Right atrium auricular region (tissue), 2 donors: Measurements from ENCODE around the gene RAB25. TPM values are rescaled to one million over a fixed set of nuclear protein-coding genes. Genes with fewer than 3 reads are reported as not detected.

Experiments
- DNase-seq: peaks from one replicate; pipeline ENCODE4 v3.0.0-alpha.2; 2019; ENCODE audit warnings: low spot score
- H3K27ac ChIP-seq, 2 donors: fragments of 200-600 bp; sonication (generic); 1 replicate in 1 of 2; 2 replicates in 1 of 2; pipeline ENCODE4 v1.5.1; 2016 to 2019
- H3K27me3 ChIP-seq, 2 donors: fragments of 200-600 bp; sonication (generic); one replicate each; pipeline versions ENCODE4 v1.5.1 to v1.6.0; 2017 to 2019
- H3K36me3 ChIP-seq: fragments of 200-600 bp; sonication (generic); one replicate; pipeline ENCODE4 v1.5.1; 2016
- H3K4me1 ChIP-seq, 2 donors: fragments of 200-600 bp; sonication (generic); one replicate each; pipeline versions ENCODE4 v1.5.1 to v1.6.0; 2017 to 2019
- H3K4me3 ChIP-seq, 2 donors: fragments of 200-600 bp; sonication (generic); 1 replicate in 1 of 2; 2 replicates in 1 of 2; pipeline ENCODE4 v1.5.1; 2017 to 2019; ENCODE audit warnings: mild to moderate bottlenecking in 1 of 2, moderate library complexity in 1 of 2
- H3K9me3 ChIP-seq, 2 donors: fragments of 200-600 bp; sonication (generic); one replicate each; pipeline ENCODE4 v1.5.1; 2019
- CTCF ChIP-seq, 2 donors: fragments of 200-600 bp; sonication (generic); IDR thresholded peaks; one replicate each; pipeline ENCODE4 v1.5.1; 2019; ENCODE audit warnings: antibody characterized with exemption in 2 of 2
- total RNA-seq, 2 donors: library from RNA; depleted of rRNA; stranded (reverse); fragments of >200 nt; gene quantifications; one replicate each; pipeline ENCODE4 v1.1.0, GENCODE V29; 2016

RAB25 gene
- total RNA-seq, 2 donors from 2014 or later, result 0.98 TPM; not detected in 1

GRCh38 chr1:156056326-156056849 is 4.6 kb upstream of the RAB25 start:
- Histone ChIP-seq H3K36me3 (no peaks in the 10 kb centered on the region), H3K4me1 (peaks cover 0 to 23% of the 10 kb centered on the region in 2 donors), H3K27ac (no peak overlapping the region), H3K27me3 (no peaks in the 10 kb centered on the region), H3K9me3 (no peaks in the 10 kb centered on the region), H3K4me3 (no peak overlapping the region)
- DNase-seq, result no peak
- TF ChIP-seq CTCF (IDR thresholded peaks at IDR 0.05), result no peak

- H3K9me3 ChIP-seq, result no peaks in the 10 kb centered on the region
- H3K4me3 ChIP-seq, result no peak overlapping the region
- H3K27ac ChIP-seq, result no peak overlapping the region
- DNase-seq, result no peak
- H3K4me1 ChIP-seq, result no peaks in the 10 kb centered on the region
- no peaks in the 10 kb centered on the region for H3K27me3 ChIP-seq
- no peaks in the 10 kb centered on the region for H3K36me3 ChIP-seq
- TF ChIP-seq CTCF (IDR thresholded peaks at IDR 0.05), result no peak
These were observed 1.2 kb downstream of the RAB25 start for GRCh38 chr1:156062189-156062588.

- no peak for DNase-seq
- no peaks in the 10 kb centered on the region for H3K36me3 ChIP-seq
- no peak overlapping the region for H3K27ac ChIP-seq
- no peak overlapping the region for H3K4me3 ChIP-seq
- H3K27me3 ChIP-seq, result no peaks in the 10 kb centered on the region
- H3K4me1 ChIP-seq, result no peaks in the 10 kb centered on the region
- H3K9me3 ChIP-seq, result no peaks in the 10 kb centered on the region
- no peak for TF ChIP-seq CTCF (IDR thresholded peaks at IDR 0.05)
These were observed 3.0 kb downstream of the RAB25 start for GRCh38 chr1:156063997-156064285.

- H3K27ac ChIP-seq, result no peak overlapping the region
- H3K9me3 ChIP-seq, result no peaks in the 10 kb centered on the region
- no peaks in the 10 kb centered on the region for H3K4me1 ChIP-seq
- no peaks in the 10 kb centered on the region for H3K36me3 ChIP-seq
- no peak for DNase-seq
- H3K27me3 ChIP-seq, result no peaks in the 10 kb centered on the region
- no peak overlapping the region for H3K4me3 ChIP-seq
- TF ChIP-seq CTCF (IDR thresholded peaks at IDR 0.05), result no peak
These were observed 3.7 kb downstream of the RAB25 start for GRCh38 chr1:156064615-156065014.

- H3K27me3 ChIP-seq, result no peaks in the 10 kb centered on the region
- no peaks in the 10 kb centered on the region for H3K36me3 ChIP-seq
- no peaks in the 10 kb centered on the region for H3K9me3 ChIP-seq
- no peak for DNase-seq
- H3K27ac ChIP-seq, result no peak overlapping the region
- no peaks in the 10 kb centered on the region for H3K4me1 ChIP-seq
- H3K4me3 ChIP-seq, result no peak overlapping the region
- no peak for TF ChIP-seq CTCF (IDR thresholded peaks at IDR 0.05)
These were observed 4.3 kb downstream of the RAB25 start for GRCh38 chr1:156065212-156065611.

GRCh38 chr1:156065871-156066270 is 4.9 kb downstream of the RAB25 start:
- Histone ChIP-seq H3K27me3 (no peaks in the 10 kb centered on the region), H3K9me3 (no peaks in the 10 kb centered on the region), H3K4me1 (no peaks in the 10 kb centered on the region), H3K27ac (no peak overlapping the region), H3K4me3 (no peak overlapping the region), H3K36me3 (no peaks in the 10 kb centered on the region)
- no peak for TF ChIP-seq CTCF (IDR thresholded peaks at IDR 0.05)
- no peak for DNase-seq
